NOMO-1 treated with DMSO at 0.1 percent for 48 hours (cell line): ENCODE measurements around the gene GRM8.

Experiments
- DNase-seq: peaks from one replicate; lab custom pipeline; 2025; ENCODE audit not compliant: unreplicated experiment; lab: John Stamatoyannopoulos, UW

Gene GRM8

DNA sequence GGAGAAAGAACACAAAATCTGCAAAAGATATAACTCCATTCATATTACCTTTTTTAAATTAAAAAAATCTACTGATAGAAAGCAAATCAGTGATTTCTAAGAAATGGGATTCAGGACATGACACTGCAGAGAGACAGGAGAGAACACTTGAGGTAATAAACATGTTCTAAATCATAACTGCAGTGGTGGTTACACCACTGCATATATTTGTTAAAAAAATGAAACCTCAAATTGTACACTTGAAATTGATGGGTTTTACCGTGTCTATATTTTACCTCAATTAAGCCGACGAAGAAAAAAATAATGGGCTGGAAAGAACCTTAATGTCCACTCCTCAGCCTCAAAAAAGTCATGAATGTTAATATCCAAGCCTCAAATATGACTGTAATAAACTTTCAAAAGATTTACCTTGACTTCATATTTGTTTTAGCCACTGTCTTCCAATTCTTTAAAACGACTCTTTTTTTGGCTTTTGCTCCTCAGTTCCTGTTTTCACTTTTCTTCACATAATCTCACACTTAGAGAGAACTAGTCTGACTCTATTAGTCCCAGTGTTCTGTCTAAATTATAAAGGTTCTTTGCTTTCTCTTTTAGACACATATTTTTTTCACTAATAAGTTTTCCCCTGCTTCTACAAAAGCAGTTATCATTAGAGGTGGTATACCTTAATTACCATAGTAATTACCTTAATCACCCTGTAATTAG, 502.4 kb downstream of the GRM8 start:
- DNase-seq: no peak

DNA sequence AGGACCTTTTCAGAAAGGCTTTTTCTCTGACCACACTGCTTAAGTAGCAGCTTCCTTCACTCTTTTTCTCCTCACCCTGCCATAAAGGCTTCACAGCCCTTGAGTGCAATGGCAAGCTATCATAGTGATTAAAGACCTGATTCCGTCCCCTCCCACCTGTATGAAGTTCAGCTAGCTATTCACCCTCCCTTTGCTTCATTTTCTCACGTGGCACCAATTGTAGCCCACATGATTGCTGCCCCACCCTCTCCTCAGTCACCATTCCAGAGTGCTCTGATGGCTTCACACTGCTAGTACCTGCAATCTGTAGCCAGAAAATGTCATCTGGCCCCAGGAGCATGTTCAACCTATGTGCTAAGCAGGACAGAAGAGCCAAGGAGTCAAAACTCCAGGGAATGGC, 523.8 kb downstream of the GRM8 start:
- DNase-seq: no peak

DNA sequence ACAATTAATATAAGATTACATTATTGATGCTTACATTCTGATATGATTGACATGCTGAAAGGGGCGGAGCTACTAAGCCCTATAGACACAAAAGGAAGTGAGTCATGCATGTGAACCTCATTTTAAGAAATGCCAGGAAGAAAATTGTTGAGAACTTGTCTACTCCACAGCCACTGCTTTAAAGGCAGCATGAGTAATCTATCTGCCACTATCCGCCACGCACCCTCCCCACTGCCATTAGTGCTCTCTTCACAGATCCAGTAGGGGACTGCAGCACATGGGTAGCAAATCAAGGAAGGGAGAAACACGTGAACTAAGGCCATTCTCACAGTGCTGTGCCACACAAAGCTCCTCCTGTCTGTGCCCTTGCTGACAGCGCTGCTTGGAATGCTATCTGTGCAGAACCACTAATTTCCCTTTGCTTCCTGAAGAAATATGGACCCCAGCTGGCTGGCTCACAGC, 524.8 kb downstream of the GRM8 start:
- DNase-seq: peak; percentile 7

DNA sequence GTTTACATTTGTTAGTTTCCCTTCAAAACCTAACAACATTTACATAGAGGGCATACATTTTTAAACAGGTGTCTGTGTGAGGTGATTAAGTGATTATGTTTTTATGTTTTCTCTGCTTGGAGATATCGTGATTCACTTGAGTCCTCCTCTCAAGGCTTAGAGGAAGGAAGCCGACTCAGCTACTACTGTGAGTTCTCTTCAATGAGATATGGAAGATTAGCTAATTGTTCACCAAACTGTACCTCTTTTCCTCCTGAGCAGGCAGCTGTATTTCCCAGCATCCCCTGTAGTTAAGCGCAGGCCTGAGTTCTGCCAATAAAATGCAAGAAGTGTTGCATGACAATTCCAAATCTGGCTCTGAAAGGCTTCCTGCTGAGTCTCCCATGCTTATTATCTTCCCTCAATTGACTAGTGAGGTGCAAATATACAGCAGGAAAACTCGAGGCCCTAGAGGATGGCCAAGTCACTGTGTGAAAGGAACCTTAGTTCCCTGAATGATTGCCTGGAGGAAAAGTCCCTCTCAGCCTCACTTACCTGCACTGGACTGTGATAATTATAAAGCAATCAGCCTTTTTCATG, 528.7 kb downstream of the GRM8 start:
- DNase-seq: no peak

DNA sequence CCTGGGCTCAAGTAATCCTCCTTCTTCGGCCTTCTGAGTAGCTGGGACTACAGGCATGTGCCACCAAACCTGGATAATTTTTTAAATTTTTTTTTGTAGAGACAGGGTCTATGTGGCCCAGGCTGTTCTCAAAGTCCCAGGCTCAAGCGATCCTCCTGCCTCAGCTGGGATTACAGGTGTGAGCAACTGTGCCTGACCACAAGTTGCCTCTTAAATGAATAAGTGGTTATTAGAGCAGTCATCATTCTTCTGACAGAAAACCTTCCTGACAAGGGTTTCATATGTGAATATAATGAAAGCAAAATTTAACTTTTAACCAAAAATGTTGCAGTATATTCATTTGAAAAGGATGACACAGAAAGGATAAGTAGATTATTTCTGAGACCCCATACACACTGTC, 532.5 kb downstream of the GRM8 start:
- no peak for DNase-seq

DNA sequence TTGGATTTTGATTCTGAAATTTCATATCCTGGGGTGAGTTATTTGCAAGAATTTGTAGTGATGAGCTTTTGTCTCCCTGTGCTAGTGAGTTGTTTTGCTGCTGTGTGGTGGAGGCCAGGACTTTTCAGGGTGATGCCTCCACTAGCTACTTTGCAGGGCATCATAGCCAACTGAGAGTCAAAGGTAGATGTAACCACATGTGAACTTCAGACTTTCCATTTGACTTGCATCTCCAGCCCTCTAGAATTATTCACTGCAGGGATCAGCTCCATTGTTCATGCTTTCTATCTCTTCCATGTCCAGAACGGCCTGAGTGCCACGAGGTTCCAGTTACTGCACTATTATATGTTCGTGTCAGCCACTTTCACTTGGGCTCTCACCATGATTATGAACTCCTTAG, 534.3 kb downstream of the GRM8 start:
- no peak for DNase-seq

DNA sequence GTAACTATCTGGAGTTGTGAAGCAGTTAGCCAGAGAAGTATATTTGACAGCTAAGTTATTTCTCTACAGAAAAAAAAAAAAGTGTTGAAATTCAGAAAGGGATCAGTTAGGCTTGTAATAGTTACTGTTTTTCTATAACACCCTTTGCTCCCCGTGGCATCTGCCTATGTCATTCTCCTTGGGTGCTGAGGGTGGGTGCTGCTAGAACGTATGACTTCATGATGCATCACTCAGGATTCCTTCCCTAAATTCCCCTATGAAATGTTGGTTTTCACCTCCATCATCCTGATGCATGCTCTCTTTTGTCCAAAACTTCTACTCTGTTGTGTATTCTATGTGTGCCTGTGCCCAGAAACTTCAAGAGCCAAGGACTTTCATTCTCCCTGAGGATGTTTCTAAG, 536.4 kb downstream of the GRM8 start:
- DNase-seq: no peak

DNA sequence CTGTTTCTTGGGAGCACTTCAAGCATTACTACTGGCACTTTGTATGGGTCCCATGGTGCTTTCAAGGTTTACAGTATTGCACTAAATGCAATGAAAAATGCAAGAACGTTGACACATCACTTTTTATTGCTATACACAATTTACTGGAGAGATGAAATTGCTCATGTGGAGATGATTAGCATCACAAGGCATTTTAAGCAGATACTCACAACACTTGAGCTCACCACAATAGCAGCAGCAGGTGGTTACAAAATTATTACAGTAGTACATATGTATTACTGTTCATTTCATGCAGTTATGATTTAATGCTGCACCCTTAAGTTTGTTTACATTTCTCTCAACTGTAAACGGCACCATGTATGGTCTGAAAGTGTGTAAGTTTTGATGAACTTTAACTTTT, 537.7 kb downstream of the GRM8 start:
- DNase-seq: no peak

DNA sequence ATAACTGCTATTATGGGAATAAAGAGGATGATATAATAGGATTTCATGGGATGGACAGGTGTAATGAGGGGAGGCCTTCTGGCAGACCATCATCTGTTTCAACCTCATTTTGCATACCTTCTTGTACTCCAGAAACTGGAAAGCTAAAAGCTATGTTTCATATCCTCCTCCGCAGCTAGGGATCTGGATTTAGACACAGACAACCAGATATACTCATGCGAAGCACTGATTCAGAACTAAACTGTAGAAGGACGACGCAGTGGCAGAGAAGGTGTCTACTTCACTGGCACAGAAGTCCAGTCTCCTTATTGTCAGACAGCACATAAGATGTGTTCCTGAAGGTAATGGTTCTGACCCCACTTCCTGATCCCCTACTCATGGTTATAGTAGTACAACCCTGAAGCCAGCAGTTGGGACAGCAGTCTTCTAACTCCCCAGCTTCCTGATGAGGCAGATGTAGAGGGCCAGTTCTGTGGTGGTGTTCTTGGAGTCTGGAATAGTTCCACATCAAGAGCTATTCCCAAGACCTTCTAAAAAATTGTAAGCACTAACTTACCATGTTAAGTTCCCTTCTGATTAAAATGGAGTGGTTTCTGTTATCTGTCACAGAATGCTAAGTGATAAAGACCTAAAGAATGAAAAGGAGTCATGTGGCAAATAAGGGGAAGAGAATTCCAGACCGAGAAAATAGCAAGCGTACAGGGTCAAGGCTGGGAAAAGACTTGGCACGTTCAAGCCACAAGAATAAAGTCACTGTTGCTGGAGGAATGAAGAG, 550.3 kb downstream of the GRM8 start:
- DNase-seq: no peak

DNA sequence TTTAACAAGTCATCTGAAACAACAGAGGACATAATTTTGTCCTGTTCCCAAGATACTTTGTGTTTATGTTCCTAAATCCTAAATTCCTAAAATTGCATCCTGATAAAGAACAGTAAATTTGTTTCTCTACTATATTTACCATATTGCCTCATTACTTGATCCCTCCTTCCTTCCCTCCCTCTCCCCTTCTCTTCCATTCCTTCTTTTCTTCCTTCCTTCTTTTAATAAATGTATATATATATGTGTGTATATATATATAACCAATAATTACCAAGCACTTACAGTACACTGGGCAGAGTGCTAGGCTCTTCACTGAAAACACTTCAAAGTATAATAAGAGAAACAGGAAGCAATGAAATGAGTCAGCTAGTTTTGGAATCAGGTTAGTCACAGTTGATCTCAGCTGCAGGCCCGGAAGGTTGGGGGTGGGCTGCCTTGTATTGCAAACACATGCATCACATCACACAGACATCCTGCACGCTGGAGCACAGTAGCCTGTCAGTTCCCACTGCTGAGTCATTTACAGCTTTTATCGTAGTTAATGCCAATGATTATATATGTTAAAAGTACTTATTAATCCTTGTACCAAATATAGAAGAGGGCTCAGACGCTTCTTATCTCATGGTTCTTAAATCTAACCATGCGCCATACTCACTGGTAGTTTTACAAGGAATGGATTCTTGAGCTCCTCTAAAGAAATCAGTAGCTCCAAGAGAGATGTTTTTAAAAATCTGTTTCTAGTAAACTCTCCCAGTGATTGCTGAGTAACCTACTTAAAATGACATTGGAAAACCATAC, 551.7 kb downstream of the GRM8 start:
- peak; percentile 87 for DNase-seq

DNA sequence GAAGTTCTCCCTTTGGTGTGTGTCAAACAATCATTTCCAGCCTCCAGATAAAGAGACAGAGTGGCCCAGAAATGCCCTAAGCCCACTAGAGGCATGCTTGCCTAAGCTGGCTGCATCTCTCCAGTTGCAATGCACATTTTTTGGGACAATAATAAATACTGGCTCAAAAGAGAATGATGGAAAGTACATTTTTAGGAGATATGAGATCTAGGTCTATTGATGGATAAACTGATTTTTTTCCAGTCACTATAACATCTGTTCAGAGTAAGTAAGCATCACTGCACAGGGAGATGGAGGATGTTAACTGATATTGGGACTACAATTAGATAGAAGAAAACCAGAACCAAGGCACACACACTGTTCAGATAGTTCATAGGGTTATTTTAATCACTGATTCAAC, 553.0 kb downstream of the GRM8 start:
- DNase-seq: no peak

DNA sequence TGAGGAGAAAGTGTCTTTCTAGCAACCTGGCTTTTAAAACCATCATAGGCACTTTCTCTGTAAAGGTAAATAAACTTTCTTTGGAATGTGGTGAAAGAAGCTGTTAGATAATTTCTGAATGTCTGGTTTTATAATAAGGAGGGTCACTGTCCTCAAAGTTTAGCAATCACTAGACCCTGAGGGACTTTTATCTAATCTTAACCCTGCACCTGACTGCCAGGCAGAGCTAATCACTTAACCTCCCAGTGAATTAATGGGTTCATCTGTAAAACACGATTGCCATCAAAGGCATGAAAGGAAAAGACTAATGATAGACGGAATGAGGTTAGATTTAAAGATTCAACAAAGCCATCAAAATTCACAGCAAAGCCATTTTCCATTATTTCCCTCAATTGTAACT, 553.8 kb downstream of the GRM8 start:
- no peak for DNase-seq

DNA sequence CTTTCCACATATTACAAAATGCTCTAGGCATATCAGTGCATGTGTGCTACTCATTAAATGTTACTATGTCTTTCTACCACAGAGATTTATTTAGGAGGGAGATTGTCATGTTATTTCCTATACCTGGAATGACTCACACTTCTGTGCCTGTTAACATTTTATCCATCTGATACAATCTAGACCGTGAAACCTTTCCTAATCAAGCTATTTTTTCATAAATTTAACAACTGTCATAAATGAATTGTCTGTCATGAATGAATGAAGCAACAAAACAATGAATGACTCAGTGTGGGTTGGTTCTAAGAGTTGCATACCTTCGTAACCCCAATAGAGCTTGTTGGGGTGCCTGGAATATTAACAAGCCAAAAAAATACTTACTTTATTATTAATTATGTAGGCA, 554.3 kb downstream of the GRM8 start:
- DNase-seq: no peak

DNA sequence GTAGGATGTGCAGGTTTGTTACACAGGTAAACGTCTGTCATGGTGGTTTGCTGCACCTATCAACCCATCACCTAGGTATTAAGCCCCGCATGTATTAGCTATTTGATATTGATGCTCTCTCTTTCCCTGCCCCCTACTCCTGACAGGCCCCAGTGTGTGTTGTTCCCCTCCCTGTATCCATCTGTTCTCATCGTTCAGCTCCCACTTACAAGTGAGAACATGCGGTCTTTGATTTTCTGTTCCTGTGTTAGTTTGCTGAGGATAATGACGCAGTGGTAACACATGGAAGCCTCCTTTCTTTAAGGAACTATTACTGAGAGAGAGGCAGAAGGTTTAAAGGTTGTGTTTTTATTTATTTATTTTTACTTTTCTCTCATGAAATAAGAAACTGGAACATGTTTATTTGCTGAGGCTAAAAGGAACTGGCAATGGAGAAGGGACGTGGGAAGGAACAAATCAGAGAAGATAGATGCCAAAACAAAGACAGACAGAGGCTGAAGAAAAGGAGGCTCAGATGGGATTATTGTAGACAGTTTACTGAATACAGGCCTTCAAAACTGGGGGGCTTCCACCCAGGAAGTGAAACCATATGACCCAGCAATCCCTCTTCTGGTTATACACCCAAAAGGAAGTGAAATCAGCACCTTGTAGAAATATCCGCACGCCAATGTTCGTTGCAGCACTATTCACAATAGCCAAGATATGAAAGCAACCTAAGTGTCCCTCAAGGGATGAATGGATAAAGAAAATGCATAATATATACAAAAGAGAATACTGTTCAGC, 556.3 kb downstream of the GRM8 start:
- no peak for DNase-seq

DNA sequence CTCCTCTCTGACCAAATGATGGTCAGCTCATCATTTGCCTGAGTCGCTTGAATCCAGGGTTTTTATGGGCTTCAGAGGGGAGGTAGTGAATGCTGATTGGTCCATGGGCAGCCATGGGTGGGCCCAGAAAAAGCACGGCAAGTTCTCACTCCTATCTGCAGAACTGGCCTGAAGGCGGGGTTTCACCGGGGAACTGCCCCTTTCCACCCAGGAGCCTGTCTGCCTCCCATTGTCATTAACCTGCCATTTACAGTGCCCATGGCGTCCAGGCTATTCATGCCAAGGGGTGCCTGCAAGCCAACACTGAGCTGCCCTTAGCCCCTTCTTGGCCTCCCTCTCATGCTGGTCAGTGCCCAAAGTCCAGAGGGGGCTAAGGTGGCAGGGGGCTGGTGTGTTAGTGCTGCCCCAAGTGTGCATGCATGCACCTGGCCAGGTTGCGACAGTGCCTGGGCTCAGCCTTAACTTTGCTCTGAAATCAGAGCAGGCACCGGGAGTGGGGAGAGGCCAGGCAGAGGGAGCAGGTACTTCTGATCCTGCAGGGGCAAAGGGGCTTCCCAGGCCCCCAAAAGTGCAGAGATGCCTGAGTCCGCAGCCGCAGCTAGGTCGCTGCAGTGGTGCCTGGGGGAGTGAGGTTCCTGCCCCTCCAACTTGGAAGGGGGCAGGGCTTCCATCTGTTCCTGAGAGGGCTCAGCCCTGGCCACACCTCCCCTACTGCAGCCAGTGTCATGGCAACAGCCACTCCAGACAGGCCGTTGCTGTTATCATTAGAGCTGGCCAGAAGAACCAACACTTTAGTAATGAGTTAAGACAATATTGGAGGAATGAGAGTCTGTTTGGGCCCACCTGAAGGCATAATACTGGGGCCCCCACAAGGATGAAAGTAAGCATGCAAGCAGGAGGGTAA, 561.6 kb downstream of the GRM8 start:
- no peak for DNase-seq

DNA sequence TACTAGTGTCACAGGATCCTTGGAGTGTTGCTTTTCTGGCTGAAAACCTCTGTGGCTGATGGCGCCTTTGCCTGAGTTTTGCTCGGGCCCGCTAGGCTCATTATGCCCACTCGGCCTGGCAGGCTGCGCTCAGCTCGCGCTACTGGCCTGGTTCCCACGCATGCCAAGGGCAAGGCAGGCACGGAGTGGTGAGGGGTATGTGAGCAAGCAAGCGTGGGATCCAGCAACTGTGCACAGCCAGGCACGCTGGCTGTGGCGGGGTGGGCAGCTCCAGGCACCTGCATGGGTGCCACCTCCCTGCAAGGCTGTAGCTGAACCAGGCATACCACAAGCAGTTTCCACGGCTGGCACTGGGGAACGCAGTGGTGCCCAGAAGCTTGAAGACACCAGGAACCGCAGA, 562.6 kb downstream of the GRM8 start:
- DNase-seq: no peak

DNA sequence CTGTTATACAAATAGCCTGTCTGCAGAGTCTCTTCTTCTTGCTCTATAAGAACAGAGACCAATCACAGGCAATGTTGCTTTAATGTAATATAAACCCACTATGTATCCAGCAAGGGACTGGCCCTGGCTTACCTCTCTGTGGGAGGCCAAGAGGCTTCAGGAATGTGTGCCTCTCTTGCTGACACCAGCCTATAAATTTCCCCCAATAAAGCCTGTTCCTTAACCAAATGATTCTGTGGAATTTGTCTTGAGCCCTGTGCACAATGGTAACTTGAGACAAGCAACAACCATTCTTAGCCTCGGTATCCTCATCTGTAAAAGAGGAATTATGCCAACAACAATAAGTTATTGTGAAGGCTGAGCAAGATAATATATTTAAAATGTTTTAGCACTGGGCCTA, 563.7 kb downstream of the GRM8 start:
- no peak for DNase-seq

DNA sequence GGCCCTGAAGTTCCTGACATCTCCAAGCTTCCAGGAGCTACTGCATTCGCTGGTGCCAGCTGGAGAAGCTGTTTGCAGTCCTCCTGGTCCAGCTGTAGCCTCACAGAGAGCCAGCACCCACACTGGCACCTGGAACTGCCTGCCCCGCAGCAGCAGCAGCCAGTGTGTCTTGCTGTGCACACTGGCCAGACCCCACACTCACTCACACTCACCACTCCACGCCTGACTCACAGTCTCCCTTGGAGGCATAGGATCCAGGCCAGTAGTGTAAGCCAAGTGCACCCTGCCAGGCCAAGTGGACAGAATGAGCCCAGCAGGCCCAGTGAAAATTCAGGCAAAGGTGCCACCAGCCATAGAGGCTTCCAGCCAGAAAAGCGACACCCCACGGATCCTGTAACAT, 566.3 kb downstream of the GRM8 start:
- DNase-seq: no peak

DNA sequence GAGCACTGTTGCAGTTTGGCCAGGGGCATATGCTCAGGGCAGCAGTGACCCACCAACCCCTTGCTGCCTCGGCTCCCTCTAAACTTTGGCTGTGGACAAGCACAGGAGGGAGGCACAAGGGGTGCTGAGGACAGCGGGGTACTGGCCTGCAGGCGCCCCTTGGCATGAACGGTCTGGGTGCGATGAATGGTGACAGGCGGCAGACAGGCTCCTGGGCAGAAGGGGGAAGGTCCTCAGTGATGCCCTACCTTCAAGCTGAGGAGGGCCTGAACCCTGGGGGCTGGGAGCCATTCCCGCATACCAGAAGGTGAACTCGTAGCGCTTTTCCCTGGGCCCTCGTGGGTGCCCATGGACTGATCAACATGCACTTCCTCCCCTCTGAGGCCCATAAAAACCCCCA, 567.1 kb downstream of the GRM8 start:
- DNase-seq: no peak
